GM18867 (cell line): ENCODE measurements around the gene CFAP97D2.
"Not testable (repeated sequence)": the region's sequence is repeated elsewhere in the genome, so short reads cannot be mapped to it uniquely, and the experiment has no call there.

Experiments used
- ATAC-seq: cut with Tn5 transposase; IDR thresholded peaks from one replicate; pipeline ENCODE4 v1.9.1; 2021; ENCODE audit warnings: mild to moderate bottlenecking, moderate library complexity; ENCODE audit not compliant: unreplicated experiment

Gene CFAP97D2

DNA sequence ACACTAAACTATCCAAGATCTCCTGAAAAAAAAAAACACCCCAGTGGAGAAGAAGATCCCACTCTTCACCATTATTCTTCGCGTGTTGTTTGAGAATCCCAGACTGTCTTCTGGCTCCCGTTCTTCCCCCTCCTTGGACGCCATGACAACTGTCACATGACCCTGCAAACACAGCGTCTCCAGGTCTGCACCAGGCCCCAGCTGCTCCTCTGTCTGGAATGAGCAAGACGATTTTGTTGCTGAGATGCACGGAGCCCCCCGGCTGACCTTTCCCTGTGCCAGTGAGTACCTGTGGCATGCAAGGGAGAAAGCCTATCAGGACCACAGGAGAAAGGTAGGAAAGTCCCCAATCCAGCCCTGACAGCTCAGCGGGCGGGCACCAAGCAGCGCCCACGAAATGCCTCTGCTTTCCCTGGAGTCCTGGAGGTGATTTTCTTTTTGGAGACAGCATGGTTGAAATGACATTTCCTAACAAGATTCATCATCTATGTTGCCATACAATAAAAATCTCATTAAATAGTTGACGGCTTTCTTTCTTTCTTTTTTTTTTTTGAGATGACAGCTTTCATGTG lies at the start of gene CFAP97D2:
TSS of gene CFAP97D2 (plus strand) at position 171 of the 572 bp plus-strand sequence. CDS start at position 245, 74 bp downstream.
- no peak for ATAC-seq

GRCh38 chr13:114129649-114130062 lies 49.4 kb upstream of the CFAP97D2 start:
- ATAC-seq = no peak

- no peak for ATAC-seq
Observed at GRCh38 chr13:114130131-114130836, 48.8 kb upstream of the CFAP97D2 start.

GRCh38 chr13:114130837-114131582 lies 48.0 kb upstream of the CFAP97D2 start:
- no peak for ATAC-seq

- peak; percentile 6 for ATAC-seq
Observed at GRCh38 chr13:114131583-114132418, 47.3 kb upstream of the CFAP97D2 start.

- peak; percentile 66 for ATAC-seq
Observed at GRCh38 chr13:114132419-114133121, 46.5 kb upstream of the CFAP97D2 start, which contains the start of gene RASA3. Gene RASA3 (minus strand): TSS chr13:114132623. CDS start chr13:114132489, 134 bp downstream.

DNA sequence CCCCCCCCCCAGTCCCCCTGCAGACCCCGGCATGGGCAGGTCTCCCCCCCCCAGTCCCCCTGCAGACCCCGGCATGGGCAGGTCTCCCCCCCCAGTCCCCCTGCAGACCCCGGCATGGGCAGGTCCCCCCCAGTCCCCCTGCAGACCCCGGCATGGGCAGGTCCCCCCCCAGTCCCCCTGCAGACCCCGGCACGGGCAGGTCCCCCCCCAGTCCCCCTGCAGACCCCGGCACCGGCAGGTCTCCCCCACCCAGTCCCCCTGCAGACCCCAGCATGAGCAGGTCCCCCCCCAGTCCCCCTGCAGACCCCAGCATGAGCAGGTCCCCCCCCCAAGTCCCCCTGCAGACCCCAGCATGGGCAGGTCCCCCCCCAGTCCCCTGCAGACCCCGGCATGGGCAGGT lies 45.9 kb upstream of the CFAP97D2 start:
- ATAC-seq = not testable (repeated sequence)

DNA sequence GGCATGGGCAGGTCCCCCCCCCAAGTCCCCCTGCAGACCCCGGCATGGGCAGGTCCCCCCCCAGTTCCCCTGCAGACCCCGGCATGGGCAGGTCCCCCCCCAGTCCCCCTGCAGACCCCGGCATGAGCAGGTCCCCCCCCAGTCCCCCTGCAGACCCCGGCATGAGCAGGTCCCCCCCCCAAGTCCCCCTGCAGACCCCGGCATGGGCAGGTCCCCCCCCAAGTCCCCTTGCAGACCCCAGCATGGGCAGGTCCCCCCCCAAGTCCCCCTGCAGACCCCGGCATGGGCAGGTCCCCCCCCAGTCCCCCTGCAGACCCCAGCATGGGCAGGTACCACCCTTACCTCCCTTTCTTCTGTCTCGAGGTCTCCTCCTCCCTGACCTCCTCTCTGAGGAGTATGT lies 45.5 kb upstream of the CFAP97D2 start:
- not testable (repeated sequence) for ATAC-seq

GRCh38 chr13:114134111-114134943 lies 44.7 kb upstream of the CFAP97D2 start:
- no peak for ATAC-seq

- ATAC-seq = no peak
Observed at GRCh38 chr13:114134944-114135610, 44.0 kb upstream of the CFAP97D2 start.

GRCh38 chr13:114135731-114136171 lies 43.3 kb upstream of the CFAP97D2 start:
- ATAC-seq = no peak

GRCh38 chr13:114136576-114136975 lies 42.5 kb upstream of the CFAP97D2 start:
- ATAC-seq = no peak

DNA sequence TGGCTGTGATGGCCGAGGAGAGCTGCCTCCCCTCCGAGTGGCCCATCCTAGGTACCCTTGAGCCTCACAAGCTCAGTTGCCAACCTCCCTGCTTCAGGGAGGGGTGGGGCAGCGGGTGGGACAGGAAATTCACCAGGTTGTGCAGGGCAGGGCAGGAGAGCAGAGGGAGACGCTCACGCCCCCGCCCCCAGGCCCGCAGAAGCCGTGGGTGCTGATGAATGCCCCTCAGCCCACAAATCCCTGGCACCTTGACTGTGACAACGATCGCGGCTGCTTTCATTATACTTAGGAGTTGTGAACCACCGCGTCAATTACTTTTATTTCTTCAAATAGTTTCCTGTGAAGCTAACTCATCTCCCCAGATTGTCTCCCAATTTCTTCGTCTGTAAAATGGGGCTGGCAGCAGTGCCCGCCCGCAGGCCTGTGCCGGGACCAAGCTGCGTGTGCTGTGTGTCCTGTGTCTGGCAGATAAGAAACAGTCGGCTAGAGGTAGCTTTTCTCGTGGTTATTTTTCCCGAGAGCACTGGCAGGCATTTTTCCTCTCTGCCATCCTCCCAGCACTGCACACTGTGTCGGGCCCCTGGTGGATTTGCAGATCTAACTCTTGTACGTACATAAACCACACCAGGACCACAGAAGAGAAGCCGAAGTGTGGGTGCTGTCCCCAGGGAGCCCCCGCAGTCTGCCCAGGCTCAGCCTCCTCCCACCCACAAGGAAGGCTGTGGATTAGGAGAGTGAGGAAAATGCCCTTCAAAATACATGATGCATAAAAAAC lies 38.7 kb upstream of the CFAP97D2 start:
- peak; percentile 20 for ATAC-seq

DNA sequence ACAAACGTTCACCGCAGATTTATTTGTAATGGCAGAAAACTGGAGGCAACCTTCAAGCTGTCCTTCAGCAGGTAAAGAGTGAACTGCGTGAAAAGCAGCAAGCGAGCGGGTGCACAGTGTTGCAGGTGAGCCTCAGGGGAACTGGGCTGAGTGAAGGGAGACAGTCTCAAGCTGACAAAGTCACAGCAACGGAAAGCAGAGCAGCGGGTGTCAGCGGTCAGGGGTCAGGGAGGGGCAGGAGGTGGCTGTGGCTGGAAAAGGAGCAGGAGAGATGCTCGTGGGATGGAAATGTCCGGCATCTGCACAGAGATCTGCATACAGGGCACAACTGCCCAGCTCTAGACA lies 38.2 kb upstream of the CFAP97D2 start:
- peak; percentile 34 for ATAC-seq

DNA sequence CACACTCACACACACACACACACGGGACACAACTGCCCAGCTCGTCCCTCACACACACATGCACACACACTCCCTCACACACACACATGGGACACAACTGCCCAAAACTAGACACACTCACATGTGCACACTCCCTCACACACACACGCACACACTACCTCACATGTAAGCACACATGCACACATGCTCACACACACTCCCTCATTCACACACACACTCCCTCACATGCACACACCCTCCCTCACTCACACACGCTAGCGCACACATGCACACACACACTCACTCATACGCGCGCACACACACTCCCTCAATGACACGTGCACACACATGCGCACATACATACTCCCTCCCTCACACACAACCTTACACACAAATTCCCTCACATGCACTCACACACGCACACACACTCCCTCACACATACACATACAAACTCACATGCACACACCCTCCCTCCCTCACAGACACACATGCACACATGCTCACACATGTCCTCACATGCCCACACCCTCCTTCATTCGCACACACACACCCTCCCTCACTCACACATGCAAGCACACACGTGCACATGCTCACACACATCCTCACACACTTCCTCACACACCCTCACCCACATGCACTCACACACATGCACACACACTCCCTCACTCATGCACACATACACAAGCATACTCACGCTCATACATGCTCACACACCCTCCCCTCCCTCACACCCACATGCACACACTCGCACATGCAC lies 37.6 kb upstream of the CFAP97D2 start:
- no peak for ATAC-seq

- ATAC-seq = no peak
Observed at GRCh38 chr13:114142137-114142550, 36.9 kb upstream of the CFAP97D2 start.
